Measurements from ENCODE around the gene RNASEH2A. TPM values are rescaled to one million over a fixed set of nuclear protein-coding genes. Genes with fewer than 3 reads are reported as not detected.

Gene RNASEH2A
- total RNA-seq, 1 experiment from 2014 or later: 219 TPM

Other genes starting within 250 kb of the RNASEH2A start
- gene ZNF490, start 195.8 kb upstream of the RNASEH2A start, total RNA-seq (2014; rRNA removed; shearing (Covaris generic); ENCODE audit: low replicate concordance): 4.3 and 5.4 TPM in 2 replicates
- gene ZNF791, start 195.7 kb upstream of the RNASEH2A start, total RNA-seq (2014; rRNA removed; shearing (Covaris generic); ENCODE audit: low replicate concordance): 11.7 and 13.6 TPM in 2 replicates
- gene MAN2B1, start 139.8 kb upstream of the RNASEH2A start, total RNA-seq (2014; rRNA removed; shearing (Covaris generic); ENCODE audit: low replicate concordance): 37.5 and 91.0 TPM in 2 replicates
- gene WDR83, start 139.8 kb upstream of the RNASEH2A start, total RNA-seq (2014; rRNA removed; shearing (Covaris generic); ENCODE audit: low replicate concordance): 9.9 and 18.8 TPM in 2 replicates
- 127 and 140 TPM in 2 replicates for gene DHPS, start 124.7 kb upstream of the RNASEH2A start, total RNA-seq (2014; rRNA removed; shearing (Covaris generic); ENCODE audit: low replicate concordance)
- gene GNG14, start 118.6 kb upstream of the RNASEH2A start, total RNA-seq (2014; rRNA removed; shearing (Covaris generic); ENCODE audit: low replicate concordance): not detected in 2 replicates
- 31.3 and 46.1 TPM in 2 replicates for gene FBXW9, start 110.0 kb upstream of the RNASEH2A start, total RNA-seq (2014; rRNA removed; shearing (Covaris generic); ENCODE audit: low replicate concordance)
- 83.5 and 84.5 TPM in 2 replicates for gene TNPO2, start 82.7 kb upstream of the RNASEH2A start, total RNA-seq (2014; rRNA removed; shearing (Covaris generic); ENCODE audit: low replicate concordance)
- gene TRIR, start 71.9 kb upstream of the RNASEH2A start, total RNA-seq (2014; rRNA removed; shearing (Covaris generic); ENCODE audit: low replicate concordance): 816 and 999 TPM in 2 replicates
- 273 and 316 TPM in 2 replicates for gene GET3, start 69.1 kb upstream of the RNASEH2A start, total RNA-seq (2014; rRNA removed; shearing (Covaris generic); ENCODE audit: low replicate concordance)
- 0.30 TPM in 1 of 2 replicates, not detected in the other for gene BEST2, start 54.8 kb upstream of the RNASEH2A start, total RNA-seq (2014; rRNA removed; shearing (Covaris generic); ENCODE audit: low replicate concordance)
- gene HOOK2, start 31.0 kb upstream of the RNASEH2A start, total RNA-seq (2014; rRNA removed; shearing (Covaris generic); ENCODE audit: low replicate concordance): 23.1 and 48.2 TPM in 2 replicates
- 82.5 and 125 TPM in 2 replicates for gene JUNB, start 15.1 kb upstream of the RNASEH2A start, total RNA-seq (2014; rRNA removed; shearing (Covaris generic); ENCODE audit: low replicate concordance)
- 279 and 325 TPM in 2 replicates for gene PRDX2, start 4.8 kb upstream of the RNASEH2A start, total RNA-seq (2014; rRNA removed; shearing (Covaris generic); ENCODE audit: low replicate concordance)
- gene THSD8, start 4.5 kb upstream of the RNASEH2A start, total RNA-seq (2014; rRNA removed; shearing (Covaris generic); ENCODE audit: low replicate concordance): 0.99 TPM in 1 of 2 replicates, not detected in the other
- gene RTBDN, start 28.0 kb downstream of the RNASEH2A start, total RNA-seq (2014; rRNA removed; shearing (Covaris generic); ENCODE audit: low replicate concordance): 0.95 TPM in 1 of 2 replicates, not detected in the other
- 3.4 and 9.8 TPM in 2 replicates for gene MAST1, start 31.9 kb downstream of the RNASEH2A start, total RNA-seq (2014; rRNA removed; shearing (Covaris generic); ENCODE audit: low replicate concordance)
- 23.1 and 38.1 TPM in 2 replicates for gene DNASE2, start 74.9 kb downstream of the RNASEH2A start, total RNA-seq (2014; rRNA removed; shearing (Covaris generic); ENCODE audit: low replicate concordance)
- not detected in 2 replicates for gene KLF1, start 80.6 kb downstream of the RNASEH2A start, total RNA-seq (2014; rRNA removed; shearing (Covaris generic); ENCODE audit: low replicate concordance)
- 44.1 and 86.8 TPM in 2 replicates for gene GCDH, start 84.6 kb downstream of the RNASEH2A start, total RNA-seq (2014; rRNA removed; shearing (Covaris generic); ENCODE audit: low replicate concordance)
- 1.7 and 2.4 TPM in 2 replicates for gene SYCE2, start 112.7 kb downstream of the RNASEH2A start, total RNA-seq (2014; rRNA removed; shearing (Covaris generic); ENCODE audit: low replicate concordance)
- 184 and 410 TPM in 2 replicates for gene FARSA, start 127.1 kb downstream of the RNASEH2A start, total RNA-seq (2014; rRNA removed; shearing (Covaris generic); ENCODE audit: low replicate concordance)
- gene CALR, start 132.0 kb downstream of the RNASEH2A start, total RNA-seq (2014; rRNA removed; shearing (Covaris generic); ENCODE audit: low replicate concordance): 1,902 and 1,921 TPM in 2 replicates
- gene RAD23A, start 139.3 kb downstream of the RNASEH2A start, total RNA-seq (2014; rRNA removed; shearing (Covaris generic); ENCODE audit: low replicate concordance): 211 and 354 TPM in 2 replicates
- 225 and 240 TPM in 2 replicates for gene GADD45GIP1, start 150.6 kb downstream of the RNASEH2A start, total RNA-seq (2014; rRNA removed; shearing (Covaris generic); ENCODE audit: low replicate concordance)
- 0.33 and 1.2 TPM in 2 replicates for gene DAND5, start 163.0 kb downstream of the RNASEH2A start, total RNA-seq (2014; rRNA removed; shearing (Covaris generic); ENCODE audit: low replicate concordance)
- gene NFIX, start 188.9 kb downstream of the RNASEH2A start, total RNA-seq (2014; rRNA removed; shearing (Covaris generic); ENCODE audit: low replicate concordance): 53.9 and 78.0 TPM in 2 replicates